ENCODE measurements around the gene TMEM91. TPM values are rescaled to one million over a fixed set of nuclear protein-coding genes. Genes with fewer than 3 reads are reported as not detected.

The TMEM91 gene
- total and polyA plus RNA-seq, 9 of the 15 experiments (the other 6 are each of a cell fraction or from before 2014, with no cell fraction given): 1.2 to 5.2 (median 2.7) TPM

GRCh38 chr19:41425174-41426115 lies 49.1 kb downstream of the TMEM91 start:
- H3K27me3 ChIP-seq (ENCODE audit: control insufficient read depth in 2 of 2, insufficient read depth in 2 of 2, low read length in 2 of 2): no peaks in the 10 kb centered on the region
- no peaks in the 10 kb centered on the region for H3K9me1 ChIP-seq (ENCODE audit: control insufficient read depth, insufficient read depth, low read length)
- no peak for FAIRE-seq
- peaks cover 43% of the 10 kb centered on the region; the same call in 2 of the 3 replicates for H3K36me3 ChIP-seq (ENCODE audit: control insufficient read depth, insufficient read depth, low read length)
- TF ChIP-seq CEBPG (CRISPR knock-in tag; IDR thresholded peaks at IDR 0.05) (peak; percentile 6; the same call in 1 of the 2 replicates), CEBPG (tag; conservative IDR thresholded peaks at IDR 0.05 in 1 of 2, IDR thresholded peaks at IDR 0.05 in 1 of 2) (no peak), ZNF740 (CRISPR knock-in tag; IDR thresholded peaks at IDR 0.05) (no peak), ZNF740 (tag; IDR thresholded peaks at IDR 0.05) (0 out of 4 replicates have a peak, but pooled peaks of 1 of the 2 experiments have one; percentile 10), ZFP91 (CRISPR knock-in tag; IDR thresholded peaks at IDR 0.05) (no peak)
- no peak overlapping the region for H3K4me3 ChIP-seq
- in situ Hi-C loops (cut with MboI) (no loop called here), intact Hi-C loops (cut with micrococcal nuclease) (no loop called here)
- no peak overlapping the region for H2AFZ ChIP-seq (ENCODE audit: low read depth, low read length)
- ChIA-PET POLR2A (interaction anchor here (0.7 to 1.0 kb wide), 2 partner anchors 18 to 1881 kb away, joined by 3 to 7 read pairs; no protein-coding TSS in a partner anchor), CTCF (ENCODE audit: low intra/inter-chr PET ratio) (interaction anchor here (0.6 kb wide), 1 partner anchor 33 kb away, joined by 3 read pairs; no protein-coding TSS in a partner anchor)
- no peaks in the 10 kb centered on the region for H3K9me3 ChIP-seq (replicated peaks; ENCODE audit: control insufficient read depth, insufficient read depth, low read depth, low read length)
- 85% methylated on average over 22 of the region's 28 CpGs for WGBS (ENCODE audit: insufficient coverage, low coverage, missing lambda C conversion rate)
- no peaks in the 10 kb centered on the region for H4K20me1 ChIP-seq (replicated peaks; ENCODE audit: control insufficient read depth, insufficient read depth, low read length)
- ATAC-seq: peak; percentile 19; the same call in 1 of the 3 replicates
- no peak overlapping the region for H3K4me2 ChIP-seq (ENCODE audit: insufficient read depth, low read length)
- H3K79me2 ChIP-seq (ENCODE audit: control insufficient read depth, insufficient read depth, low read length): peaks cover 8% of the 10 kb centered on the region; the same call in 2 of the 3 replicates
- no peak overlapping the region for H3K27ac ChIP-seq (ENCODE audit: extremely low read depth, low read depth, low read length)
- H3K4me1 ChIP-seq (replicated peaks in 1 of 2; ENCODE audit: control insufficient read depth in 2 of 2, insufficient read depth in 2 of 2, low read length in 2 of 2): peaks cover 23 to 47% of the 10 kb centered on the region in 2 experiments
- peak overlapping the region in 1 of 2 experiments; percentile 87; a peak in 2 of 4 replicates for H3K9ac ChIP-seq (ENCODE audit: insufficient read depth in 1 of 2, low read depth in 2 of 2, low read length in 2 of 2)
- DNase-seq (ENCODE audit: extremely low read depth in 1 of 4, low spot score in 3 of 4): no peak
- BruUV-seq (replicated peaks): no TSS peak

All from K562 (cell line).